ENCODE measurements around the gene MAP2K2. TPM values are rescaled to one million over a fixed set of nuclear protein-coding genes. Genes with fewer than 3 reads are reported as not detected.

MAP2K2 gene
- total and polyA plus RNA-seq, 4 experiments from 2014 or later = 44.0 to 126 (median 113) TPM

- ChIA-PET POLR2A (ENCODE audit: partially characterized antibody) (interaction anchor here (0.6 to 4.2 kb wide), 4 partner anchors 11 to 116 kb away, joined by 3 to 25 read pairs (median 4); partner anchors contain the start of gene PIAS4), CTCF (ENCODE audit: partially characterized antibody) (no interaction called here)
- H3K36me3 ChIP-seq (ENCODE audit: insufficient read depth, low read length) = no peaks in the 10 kb centered on the region
- H3K27me3 ChIP-seq (ENCODE audit: insufficient read depth, low read length) = no peaks in the 10 kb centered on the region
- Mint-ChIP-seq H3K27ac (peak overlapping the region in 3 of 7 donors; percentile 37 to 88 (median 73)), H3K36me3 (peaks cover 0 to 17% of the 10 kb centered on the region in 2 donors), H3K4me1 (peaks cover 10 to 45% (median 28%) of the 10 kb centered on the region in 4 donors), H3K27me3 (no peaks in the 10 kb centered on the region), H3K4me3 (peak overlapping the region in 3 of 8 donors; percentile 26 to 78 (median 40)), H3K9me3 (no peaks in the 10 kb centered on the region)
- no peak for DNase-seq
- H3K9me3 ChIP-seq (ENCODE audit: control insufficient read depth in 1 of 2, low read length in 2 of 2) = no peaks in the 10 kb centered on the region
- intact Hi-C loops (cut with micrococcal nuclease) = loop anchor here (10.0 kb wide), 1 partner anchor 487 kb away; the partner anchor contains the start of gene HMG20B
- peak overlapping the region in 1 of 2 donors; percentile 23 for H3K4me3 ChIP-seq (ENCODE audit: low read length in 2 of 2)
- H3K4me1 ChIP-seq (ENCODE audit: insufficient read depth, low read length) = peaks cover 68% of the 10 kb centered on the region
- peak overlapping the region; percentile 64 for H3K27ac ChIP-seq (ENCODE audit: low read depth, low read length)
Observed at GRCh38 chr19:4061683-4062418, 62.1 kb downstream of the MAP2K2 start.

- Histone ChIP-seq H3K4me3 (ENCODE audit: low read length in 2 of 2) (peak overlapping the region in 1 of 2 donors; percentile 23), H3K9me3 (ENCODE audit: control insufficient read depth in 1 of 2, low read length in 2 of 2) (no peaks in the 10 kb centered on the region), H3K27ac (ENCODE audit: low read depth, low read length) (peak overlapping the region; percentile 64), H3K36me3 (ENCODE audit: insufficient read depth, low read length) (no peaks in the 10 kb centered on the region), H3K4me1 (ENCODE audit: insufficient read depth, low read length) (peaks cover 68% of the 10 kb centered on the region), H3K27me3 (ENCODE audit: insufficient read depth, low read length) (no peaks in the 10 kb centered on the region)
- Mint-ChIP-seq H3K27ac (peak overlapping the region in 6 of 7 donors; percentile 23 to 89 (median 70)), H3K9me3 (no peaks in the 10 kb centered on the region), H3K27me3 (no peaks in the 10 kb centered on the region), H3K36me3 (peaks cover 0 to 17% of the 10 kb centered on the region in 2 donors), H3K4me1 (peaks cover 10 to 45% (median 28%) of the 10 kb centered on the region in 4 donors), H3K4me3 (peak overlapping the region in 6 of 8 donors; percentile 27 to 73 (median 65))
- CTCF ChIA-PET (ENCODE audit: partially characterized antibody) = no interaction called here
- intact Hi-C loops (cut with micrococcal nuclease) = loop anchor here (10.0 kb wide), 1 partner anchor 486 kb away; the partner anchor contains the start of gene HMG20B
- POLR2A ChIA-PET (ENCODE audit: partially characterized antibody) = interaction anchor here (0.9 to 4.2 kb wide), 4 partner anchors 21 to 71 kb away, joined by 3 to 25 read pairs (median 4); partner anchors contain the start of gene PIAS4
- peak in 1 of 5 donors; percentile 63 for DNase-seq
Observed at GRCh38 chr19:4061178-4061682, 62.7 kb downstream of the MAP2K2 start.

- CTCF ChIA-PET (ENCODE audit: partially characterized antibody) = no interaction called here
- peaks cover 0 to 22% of the 10 kb centered on the region in 2 donors for H3K36me3 Mint-ChIP-seq
- intact Hi-C loops (cut with micrococcal nuclease) = loop anchor here (10.0 kb wide), 1 partner anchor 486 kb away; the partner anchor contains the start of gene HMG20B
- peak overlapping the region; percentile 64 for H3K27ac ChIP-seq (ENCODE audit: low read depth, low read length)
- peaks cover 11 to 48% (median 31%) of the 10 kb centered on the region in 4 donors for H3K4me1 Mint-ChIP-seq
- POLR2A ChIA-PET (ENCODE audit: partially characterized antibody) = interaction anchor here (0.9 to 4.2 kb wide), 5 partner anchors 22 to 71 kb away, joined by 3 to 25 read pairs (median 4); partner anchors contain the start of gene PIAS4
- no peak for DNase-seq
- H3K4me3 ChIP-seq (ENCODE audit: low read length in 2 of 2) = peak overlapping the region in 1 of 2 donors; percentile 23
- H3K36me3 ChIP-seq (ENCODE audit: insufficient read depth, low read length) = no peaks in the 10 kb centered on the region
- H3K27me3 Mint-ChIP-seq = no peaks in the 10 kb centered on the region
- no peaks in the 10 kb centered on the region for H3K27me3 ChIP-seq (ENCODE audit: insufficient read depth, low read length)
- no peaks in the 10 kb centered on the region for H3K9me3 ChIP-seq (ENCODE audit: control insufficient read depth in 1 of 2, low read length in 2 of 2)
- no peaks in the 10 kb centered on the region for H3K9me3 Mint-ChIP-seq
- peak overlapping the region in 7 of 8 donors; percentile 27 to 73 (median 65) for H3K4me3 Mint-ChIP-seq
- H3K4me1 ChIP-seq (ENCODE audit: insufficient read depth, low read length) = peaks cover 73% of the 10 kb centered on the region
- peak overlapping the region; percentile 80 to 91 (median 89) for H3K27ac Mint-ChIP-seq
Observed at GRCh38 chr19:4060621-4061177, 63.2 kb downstream of the MAP2K2 start.

- H3K9me3 ChIP-seq (ENCODE audit: control insufficient read depth in 1 of 2, low read length in 2 of 2) = no peaks in the 10 kb centered on the region
- CTCF ChIA-PET (ENCODE audit: partially characterized antibody) = no interaction called here
- intact Hi-C loops (cut with micrococcal nuclease) = loop anchor here (10.0 kb wide), 1 partner anchor 485 kb away; the partner anchor contains the start of gene HMG20B
- peaks cover 3% of the 10 kb centered on the region for H3K36me3 ChIP-seq (ENCODE audit: insufficient read depth, low read length)
- Mint-ChIP-seq H3K4me3 (peak overlapping the region; percentile 17 to 78 (median 66)), H3K27me3 (no peaks in the 10 kb centered on the region), H3K27ac (peak overlapping the region; percentile 80 to 91 (median 89)), H3K4me1 (peaks cover 11 to 53% (median 31%) of the 10 kb centered on the region in 4 donors), H3K9me3 (no peaks in the 10 kb centered on the region), H3K36me3 (peaks cover 3 to 26% of the 10 kb centered on the region in 2 donors)
- H3K27ac ChIP-seq (ENCODE audit: low read depth, low read length) = peak overlapping the region; percentile 64
- H3K4me1 ChIP-seq (ENCODE audit: insufficient read depth, low read length) = peaks cover 73% of the 10 kb centered on the region
- POLR2A ChIA-PET (ENCODE audit: partially characterized antibody) = interaction anchor here (0.5 to 1.9 kb wide), 7 partner anchors 11 to 80 kb away, joined by 3 to 5 read pairs (median 4); partner anchors contain the start of gene PIAS4
- H3K27me3 ChIP-seq (ENCODE audit: insufficient read depth, low read length) = no peaks in the 10 kb centered on the region
- peak overlapping the region in 1 of 2 donors; percentile 23 for H3K4me3 ChIP-seq (ENCODE audit: low read length in 2 of 2)
- peak; percentile 46 to 68 (median 56) for DNase-seq
Observed at GRCh38 chr19:4059891-4060620, 63.9 kb downstream of the MAP2K2 start.

GRCh38 chr19:4059453-4059871 lies 64.5 kb downstream of the MAP2K2 start:
- Mint-ChIP-seq H3K4me3 (peak overlapping the region in 3 of 8 donors; percentile 11 to 25 (median 13)), H3K9me3 (no peaks in the 10 kb centered on the region), H3K27me3 (no peaks in the 10 kb centered on the region), H3K4me1 (peaks cover 11 to 55% (median 31%) of the 10 kb centered on the region in 4 donors), H3K27ac (peak overlapping the region in 5 of 7 donors; percentile 41 to 86 (median 71)), H3K36me3 (peaks cover 3 to 26% of the 10 kb centered on the region in 2 donors)
- ChIA-PET CTCF (ENCODE audit: partially characterized antibody) (no interaction called here), POLR2A (ENCODE audit: partially characterized antibody) (interaction anchor here (0.5 to 1.9 kb wide), 8 partner anchors 8 to 81 kb away, joined by 3 to 7 read pairs (median 4); partner anchors contain the start of genes EEF2, PIAS4 and ZBTB7A)
- H3K27me3 ChIP-seq (ENCODE audit: insufficient read depth, low read length) = no peaks in the 10 kb centered on the region
- intact Hi-C loops (cut with micrococcal nuclease) = no loop called here
- peaks cover 8% of the 10 kb centered on the region for H3K36me3 ChIP-seq (ENCODE audit: insufficient read depth, low read length)
- no peaks in the 10 kb centered on the region for H3K9me3 ChIP-seq (ENCODE audit: control insufficient read depth in 1 of 2, low read length in 2 of 2)
- peak overlapping the region in 1 of 2 donors; percentile 23 for H3K4me3 ChIP-seq (ENCODE audit: low read length in 2 of 2)
- peak overlapping the region; percentile 64 for H3K27ac ChIP-seq (ENCODE audit: low read depth, low read length)
- H3K4me1 ChIP-seq (ENCODE audit: insufficient read depth, low read length) = peaks cover 73% of the 10 kb centered on the region
- no peak for DNase-seq

- peaks cover 67% of the 10 kb centered on the region for H3K4me1 ChIP-seq (ENCODE audit: insufficient read depth, low read length)
- H3K27me3 ChIP-seq (ENCODE audit: insufficient read depth, low read length) = no peaks in the 10 kb centered on the region
- Mint-ChIP-seq H3K4me3 (peak overlapping the region in 2 of 8 donors; percentile 13 to 25), H3K27ac (peak overlapping the region in 2 of 7 donors; percentile 41 to 76), H3K9me3 (no peaks in the 10 kb centered on the region), H3K36me3 (peaks cover 3 to 24% of the 10 kb centered on the region in 2 donors), H3K4me1 (peaks cover 11 to 54% (median 30%) of the 10 kb centered on the region in 4 donors), H3K27me3 (no peaks in the 10 kb centered on the region)
- H3K4me3 ChIP-seq (ENCODE audit: low read length in 2 of 2) = no peak overlapping the region
- ChIA-PET CTCF (ENCODE audit: partially characterized antibody) (no interaction called here), POLR2A (ENCODE audit: partially characterized antibody) (interaction anchor here (0.9 to 1.7 kb wide), 4 partner anchors 9 to 74 kb away, joined by 3 to 7 read pairs (median 5); partner anchors contain the start of genes EEF2 and ZBTB7A)
- DNase-seq = no peak
- peak overlapping the region; percentile 64 for H3K27ac ChIP-seq (ENCODE audit: low read depth, low read length)
- intact Hi-C loops (cut with micrococcal nuclease) = no loop called here
- H3K9me3 ChIP-seq (ENCODE audit: control insufficient read depth in 1 of 2, low read length in 2 of 2) = no peaks in the 10 kb centered on the region
- peaks cover 10% of the 10 kb centered on the region for H3K36me3 ChIP-seq (ENCODE audit: insufficient read depth, low read length)
Observed at GRCh38 chr19:4058693-4059452, 65.0 kb downstream of the MAP2K2 start.

Measured in CD4-positive, alpha-beta memory T cell (primary cell).